HepG2 (cell line): ENCODE data around the gene MAFB. TPM values are rescaled to one million over a fixed set of nuclear protein-coding genes. Genes with fewer than 3 reads are reported as not detected.

Source experiments
- ATAC-seq: fragments of 200-7000 bp; cut with Tn5 transposase; 3 replicates; pipeline ENCODE4 v1.9.1; 2020; ENCODE audit warnings: mild to moderate bottlenecking, moderate library complexity
- BruUV-seq: library from RNA; stranded (reverse); fragments of 400-500 nt; replicated peaks from 2 replicates; lab custom pipeline; 2021; lab: Mats Ljungman, UMichigan
- CTCF ChIA-PET: fragments of 300-600 bp; formaldehyde crosslinking; extraction: SDS; loops from one replicate; lab custom pipeline; 2021; ENCODE audit warnings: low total read pairs, inconsistent platforms, low intra/inter-chr PET ratio; lab: Yijun Ruan, JAX
- POLR2A ChIA-PET: fragments of 350-600 bp; sonication (Branson Sonifier 250); formaldehyde crosslinking; loops from one replicate; lab custom pipeline; 2020; ENCODE audit warnings: antibody characterized with exemption, inconsistent platforms; lab: Yijun Ruan, JAX
- DNase-seq: peaks from one replicate; pipeline ENCODE4 v3.0.0-alpha.2; 2015; ENCODE audit warnings: low spot score
- FAIRE-seq: peaks from 3 replicates; lab custom pipeline; 2011; peaks lifted over from hg19 to GRCh38; lab: Jason Lieb, UNC
- H2AFZ ChIP-seq: one replicate; pipeline ENCODE4 v1.6.1; 2011; ENCODE audit warnings: low read length, inconsistent platforms
- H3K27ac ChIP-seq: fragments of 300-600 bp; 3 replicates; pipeline ENCODE4 v1.8.0; 2011; ENCODE audit warnings: mixed run types, mild to moderate bottlenecking, mixed read lengths, low read length, inconsistent platforms; ENCODE audit not compliant: insufficient read depth; ENCODE audit errors: extremely low read length
- H3K27me3 ChIP-seq, 2 experiments: fragments of 200-600 bp in 1 of 2; 2 replicates in 1 of 2; 3 replicates in 1 of 2; pipeline versions ENCODE4 v1.6.0 to v1.8.0; 2011; ENCODE audit warnings: low read length in 2 of 2, mild to moderate bottlenecking in 2 of 2, moderate library complexity in 2 of 2, inconsistent platforms in 1 of 2; ENCODE audit not compliant: insufficient read depth in 2 of 2, control insufficient read depth in 1 of 2
- H3K36me3 ChIP-seq, 2 experiments: fragments of 200-600 bp in 1 of 2; replicated peaks in 1 of 2; 2 replicates in 1 of 2; 3 replicates in 1 of 2; pipeline versions ENCODE4 v1.5.1 to v1.8.0; 2011; ENCODE audit warnings: low read length in 2 of 2, inconsistent platforms in 1 of 2; ENCODE audit not compliant: insufficient read depth in 2 of 2, control insufficient read depth in 1 of 2
- H3K4me1 ChIP-seq: 2 replicates; pipeline ENCODE4 v1.5.1; 2012; ENCODE audit warnings: low read length, inconsistent platforms; ENCODE audit not compliant: insufficient read depth
- H3K4me2 ChIP-seq: 2 replicates; pipeline ENCODE4 v1.6.0; 2011; ENCODE audit warnings: low read depth, low read length, inconsistent platforms
- H3K4me3 ChIP-seq, 3 experiments: fragments of 200-600 bp in 1 of 3; sonication (generic), shearing (Covaris generic) in 1 of 3; replicated peaks in 1 of 3; 2 replicates each; pipeline ENCODE4 v1.5.1; 2011 to 2016; ENCODE audit warnings: low read length in 3 of 3, inconsistent platforms in 2 of 3, low read depth in 2 of 3, mild to moderate bottlenecking in 2 of 3, control low read depth in 1 of 3, mixed read lengths in 1 of 3; ENCODE audit not compliant: insufficient read depth in 1 of 3
- H3K79me2 ChIP-seq: one replicate; pipeline ENCODE4 v1.6.1; 2011; ENCODE audit warnings: low read length, inconsistent platforms; ENCODE audit not compliant: insufficient read depth
- H3K9ac ChIP-seq: 2 replicates; pipeline ENCODE4 v1.6.0; 2011; ENCODE audit warnings: mild to moderate bottlenecking, low read depth, low read length, inconsistent platforms; ENCODE audit not compliant: insufficient read depth
- H3K9me3 ChIP-seq: 2 replicates; pipeline ENCODE4 v1.5.1; 2012; ENCODE audit warnings: mild to moderate bottlenecking, low read length
- H4K20me1 ChIP-seq: 2 replicates; pipeline ENCODE4 v1.6.0; 2011; ENCODE audit warnings: inconsistent platforms, mild to moderate bottlenecking, low read length, moderate library complexity; ENCODE audit not compliant: insufficient read depth
- HNRNPUL1 ChIP-seq: fragments of 200-400 bp; formaldehyde crosslinking; IDR thresholded peaks from 2 replicates; pipeline ENCODE4 v1.6.1; 2017; ENCODE audit warnings: low read depth, mild to moderate bottlenecking, low read length, moderate library complexity
- HOXD1 ChIP-seq: sonication (generic); formaldehyde crosslinking; IDR thresholded peaks from 2 replicates; pipeline ENCODE4 v1.5.0; 2020; ENCODE audit warnings: missing genetic modification reagents
- MAFF ChIP-seq: IDR thresholded peaks from 2 replicates; pipeline ENCODE4 v1.6.1; 2011; ENCODE audit warnings: low read depth, low read length, improper control_type of control experiment
- RERE ChIP-seq: IDR thresholded peaks from 2 replicates; pipeline ENCODE4 v1.6.1; 2016; ENCODE audit warnings: low read depth, missing genetic modification reagents, missing compliant biosample characterization
- SNRNP70 ChIP-seq: fragments of 200-400 bp; formaldehyde crosslinking; IDR thresholded peaks from 2 replicates; pipeline ENCODE4 v1.6.1; 2017; ENCODE audit warnings: mild to moderate bottlenecking, low read depth, low read length, moderate library complexity
- ZIK1 ChIP-seq: sonication (generic); formaldehyde crosslinking; IDR thresholded peaks from 2 replicates; pipeline ENCODE4 v1.5.0; 2020; ENCODE audit warnings: mild to moderate bottlenecking, low read depth, missing genetic modification reagents, borderline replicate concordance
- ZNF564 ChIP-seq: sonication (generic); formaldehyde crosslinking; IDR thresholded peaks from 2 replicates; pipeline ENCODE4 v1.8.1; 2023; ENCODE audit warnings: mild to moderate bottlenecking, missing genetic modification reagents
- ZNF687 ChIP-seq: sonication (generic); formaldehyde crosslinking; IDR thresholded peaks from 2 replicates; pipeline ENCODE4 v1.5.1; 2020; ENCODE audit warnings: mild to moderate bottlenecking, missing genetic modification reagents, moderate library complexity
- WGBS: methylation state at CpG from one replicate; pipeline ENCODE4 v1.1.6; 2017; ENCODE audit warnings: low lambda C conversion rate; 5-methylcytosine and 5-hydroxymethylcytosine counted together
- in situ Hi-C: cut with HindIII; loops from 2 replicates; pipeline ENCODE4 v1.10.0; 2017; ENCODE audit warnings: low pct_unique_long_range_greater_than_20kb; ENCODE audit not compliant: extremely low pct_ligation_motif_present
- intact Hi-C: fragments of 100-400 bp; cut with micrococcal nuclease; formaldehyde crosslinking; loops from one replicate; pipeline ENCODE4 v1.10.0; 2022; ENCODE audit not compliant: unreplicated experiment
- polyA plus RNA-seq, 8 experiments: library from polyadenylated mRNA; depleted of rRNA in 3 of 8; stranded (reverse) in 7 of 8; unstranded in 1 of 8; fragments of >200 nt; fragmentation: Illumina TruSeq in 4 of 8; extraction: Trizol in 4 of 8; gene quantifications; 2 replicates each; pipeline versions ENCODE4 v1.2.1 to v1.2.3, GENCODE V29; 2011 to 2016; ENCODE audit warnings: low read depth in 4 of 8, missing spikeins in 1 of 8, mixed read lengths in 1 of 8; ENCODE audit not compliant: insufficient read depth in 1 of 8
- total RNA-seq, 5 experiments: library from RNA; depleted of rRNA; stranded (reverse); fragments of >200 nt; fragmentation: Illumina TruSeq; extraction: Trizol; gene quantifications; 2 replicates each; pipeline ENCODE4 v1.2.3, GENCODE V29; 2016; ENCODE audit warnings: low read depth in 1 of 5

Gene MAFB
- total and polyA plus RNA-seq, 2 of the 13 experiments (the other 11 are each of a cell fraction or from before 2014, with no cell fraction given): 0.08 to 0.11 TPM

DNA sequence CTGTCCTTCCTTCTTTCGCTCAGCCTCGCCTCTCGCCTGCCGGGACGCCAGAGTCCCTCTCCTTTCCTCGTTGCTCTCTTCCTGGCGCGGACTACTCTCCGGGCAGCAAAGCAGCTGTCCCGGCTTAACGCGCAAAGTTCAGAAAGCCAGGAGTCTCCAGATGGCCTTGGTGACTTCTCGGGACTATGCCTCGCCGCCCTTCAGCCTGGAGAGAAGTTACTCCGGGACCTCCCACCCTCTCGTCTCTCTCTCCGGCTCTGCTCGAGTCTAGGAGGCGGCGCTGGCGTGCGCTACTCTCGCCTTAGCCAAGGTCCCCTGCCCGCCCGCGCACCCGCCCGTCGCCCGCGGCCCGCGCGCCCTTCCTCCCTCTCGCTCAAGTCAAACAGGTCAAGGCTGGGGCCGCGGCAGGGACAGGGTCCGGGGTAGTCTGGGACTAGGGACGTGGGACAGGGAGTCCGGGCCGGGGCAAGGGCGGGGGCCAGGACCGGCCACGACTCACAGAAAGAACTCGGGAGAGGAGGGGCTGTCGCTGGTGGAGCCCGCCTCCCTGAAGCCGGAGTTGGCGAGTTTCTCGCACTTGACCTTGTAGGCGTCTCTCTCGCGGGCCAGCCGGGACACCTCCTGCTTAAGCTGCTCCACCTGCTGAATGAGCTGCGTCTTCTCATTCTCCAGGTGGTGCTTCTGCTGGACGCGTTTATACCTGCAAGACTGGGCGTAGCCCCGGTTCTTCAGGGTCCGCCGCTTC lies 1.5 kb downstream of the MAFB start (continued):
- TF ChIP-seq ZNF687: no peak

- Histone ChIP-seq H2AFZ (no peak overlapping the region), H4K20me1 (no peaks in the 10 kb centered on the region; the same call in 1 of the 2 replicates), H3K36me3 (no peaks in the 10 kb centered on the region), H3K27ac (no peak overlapping the region), H3K4me2 (no peak overlapping the region), H3K4me1 (peaks cover 23% of the 10 kb centered on the region), H3K27me3 (peaks cover 17 to 49% of the 10 kb centered on the region in 2 experiments), H3K79me2 (no peaks in the 10 kb centered on the region), H3K4me3 (no peak overlapping the region), H3K9me3 (no peaks in the 10 kb centered on the region), H3K9ac (no peak overlapping the region)
- ChIA-PET CTCF (no interaction called here), POLR2A (no interaction called here)
- no TSS peak for BruUV-seq
- intact Hi-C loops (no loop called here), in situ Hi-C loops (loop anchor here (10.0 kb wide), 1 partner anchor 1572 kb away; no protein-coding TSS in a partner anchor)
- WGBS: 48% methylated on average over 12 of the region's 12 CpGs
- TF ChIP-seq MAFF (no peak), ZNF564 (CRISPR knock-in tag) (no peak), ZIK1 (no peak), HOXD1 (CRISPR knock-in tag) (no peak), SNRNP70 (no peak), RERE (no peak), HNRNPUL1 (no peak)
- ATAC-seq (no peak), DNase-seq (no peak), FAIRE-seq (no peak)
Measured at GRCh38 chr20:40686893-40687292, 2.1 kb downstream of the MAFB start.
